GM12891 (cell line): ENCODE results near the gene TSPYL2.

Experiments used
- PAX5 ChIP-seq: IDR thresholded peaks from 2 replicates; pipeline ENCODE4 v1.6.1; 2011; ENCODE audit warnings: low read length, moderate library complexity, mild to moderate bottlenecking; ENCODE audit not compliant: insufficient read depth, severe bottlenecking
- POLR2AphosphoS5 ChIP-seq: IDR thresholded peaks from 2 replicates; pipeline ENCODE4 v1.6.1; 2011; ENCODE audit warnings: low read depth, low read length, control low read depth

DNA sequence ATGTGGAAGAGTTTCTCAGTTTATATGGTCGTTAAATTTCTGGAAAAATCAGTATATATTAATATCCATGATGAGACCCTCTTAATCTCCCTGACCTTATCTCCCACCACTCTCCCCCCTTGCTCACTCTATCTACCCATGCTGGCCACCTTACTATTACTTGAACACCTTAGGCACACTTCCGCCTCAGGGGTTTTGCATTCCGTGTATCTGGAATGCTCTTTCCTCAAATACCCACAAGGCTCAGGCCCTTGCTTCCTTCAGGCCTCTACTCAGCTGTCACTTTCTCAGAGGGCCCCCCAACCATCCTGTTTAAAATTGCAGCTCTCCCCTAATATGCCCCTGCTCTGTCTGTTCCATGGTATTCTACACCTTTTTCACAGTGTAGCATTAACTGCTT, 13.6 kb downstream of the TSPYL2 start:
- TF ChIP-seq PAX5 (no peak), POLR2AphosphoS5 (no peak)
